GM18502 (cell line): ENCODE data around the gene GASK1B.

Source experiments
- ATAC-seq: cut with Tn5 transposase; IDR thresholded peaks from one replicate; pipeline ENCODE4 v1.9.1; 2021; ENCODE audit warnings: mild to moderate bottlenecking; ENCODE audit not compliant: unreplicated experiment, poor library complexity

GASK1B gene

DNA sequence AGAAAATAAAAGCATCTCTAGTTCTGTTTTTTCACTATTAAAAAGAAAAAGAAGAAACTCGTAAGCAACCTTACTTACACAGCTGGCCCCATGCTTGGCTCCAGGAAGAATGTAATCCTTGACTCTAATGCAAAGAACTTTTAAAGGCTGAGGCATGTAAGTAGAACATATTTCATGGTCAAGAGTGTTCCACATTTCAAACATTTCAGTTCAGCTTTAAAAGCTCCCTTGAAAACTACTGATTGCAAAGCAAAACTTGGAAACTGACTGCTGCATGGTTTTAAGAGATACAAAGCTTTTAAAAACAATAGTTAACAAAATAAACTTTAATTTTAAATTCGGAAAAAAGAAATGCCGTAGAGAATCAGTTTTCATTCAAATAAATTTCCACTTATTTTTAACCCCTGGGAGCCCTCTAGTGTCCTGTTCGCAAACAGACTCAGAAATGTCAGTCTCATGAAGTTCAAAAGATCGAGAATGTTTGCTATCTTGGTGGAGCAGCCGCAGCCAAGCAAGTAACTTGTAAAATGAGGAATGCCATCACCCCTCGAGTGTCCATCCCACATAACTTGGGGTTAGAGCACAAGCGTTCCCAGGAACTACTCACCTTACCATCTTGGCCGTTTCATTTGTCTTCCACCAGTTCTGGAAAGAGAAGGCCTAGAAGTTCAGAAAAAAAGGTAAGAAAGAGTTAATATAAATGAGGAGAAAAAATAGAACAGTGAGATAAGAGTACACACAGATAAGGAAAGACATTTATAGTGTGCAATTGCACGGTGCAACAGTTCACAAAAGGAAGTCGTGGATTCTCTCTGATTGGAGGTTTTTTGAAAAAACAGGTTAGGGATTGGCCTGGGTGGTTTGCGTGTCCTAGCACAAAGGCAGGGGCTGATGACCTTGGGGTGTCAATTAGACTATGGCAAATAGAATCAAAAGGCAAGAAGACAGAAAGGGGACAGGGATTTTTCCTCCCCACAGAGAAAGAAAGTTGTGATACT is at the start of gene GASK1B:
GASK1B (minus strand) TSS at position 765 of the 998 bp plus-strand sequence. CDS start 1,650 bp downstream, outside the sequence.
- peak; percentile 50 for ATAC-seq

DNA sequence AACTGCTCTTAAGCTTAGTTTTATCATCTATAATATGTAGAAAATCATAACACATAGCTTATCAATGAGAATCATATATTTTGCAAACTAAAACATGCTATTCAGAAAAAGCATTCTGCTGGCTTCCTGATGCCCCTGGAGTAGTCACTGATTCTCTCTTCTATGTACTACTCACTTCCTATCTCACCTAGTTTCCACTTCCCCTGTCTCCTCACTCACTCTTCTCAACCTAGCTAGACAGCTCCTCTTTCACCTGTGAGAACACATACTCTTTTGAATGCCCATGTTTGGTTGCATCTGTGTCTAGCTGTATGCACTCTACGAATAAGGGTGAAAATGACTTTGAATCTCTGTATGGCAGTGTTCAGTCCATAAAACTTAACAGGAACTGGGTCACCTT is 46.8 kb upstream of the GASK1B start:
- no peak for ATAC-seq

DNA sequence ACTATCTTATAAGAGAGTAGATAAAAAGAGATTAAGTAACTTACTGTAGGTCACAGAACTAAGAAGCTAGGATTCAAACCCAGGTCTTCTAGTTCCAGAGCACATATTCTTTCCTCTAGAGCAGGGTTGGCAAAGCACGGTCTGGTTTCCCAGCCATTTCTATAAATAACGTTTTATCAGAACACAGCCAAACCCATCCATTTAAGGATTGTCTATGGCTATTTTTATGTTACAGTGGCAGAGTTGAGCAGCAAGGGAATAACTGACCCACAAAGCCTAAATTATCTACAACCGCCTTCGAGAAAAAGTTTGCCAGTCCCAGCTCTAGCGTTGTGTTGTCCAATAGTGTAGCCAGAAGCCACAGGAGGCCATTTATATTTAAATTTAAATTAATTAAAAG is 44.9 kb upstream of the GASK1B start:
- ATAC-seq: no peak

DNA sequence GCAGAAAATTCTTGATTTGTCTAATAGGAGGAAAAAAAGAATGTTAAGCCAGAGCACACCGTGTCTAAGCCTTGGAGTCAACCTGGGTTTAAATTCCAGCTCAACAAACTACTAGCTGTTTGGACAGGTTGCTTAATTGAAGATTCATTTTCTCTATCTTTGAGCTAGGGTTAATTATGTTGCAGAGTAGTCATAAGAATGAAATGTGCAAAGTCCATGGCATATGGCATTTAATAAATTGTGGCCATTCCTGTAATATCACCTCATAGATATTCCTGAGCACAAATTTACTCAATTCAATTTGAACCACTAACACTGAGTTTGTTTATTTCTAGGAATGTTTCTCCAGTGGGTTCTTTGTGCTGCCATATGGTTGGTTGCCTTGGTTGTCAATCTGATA is 42.0 kb upstream of the GASK1B start:
- ATAC-seq: no peak

DNA sequence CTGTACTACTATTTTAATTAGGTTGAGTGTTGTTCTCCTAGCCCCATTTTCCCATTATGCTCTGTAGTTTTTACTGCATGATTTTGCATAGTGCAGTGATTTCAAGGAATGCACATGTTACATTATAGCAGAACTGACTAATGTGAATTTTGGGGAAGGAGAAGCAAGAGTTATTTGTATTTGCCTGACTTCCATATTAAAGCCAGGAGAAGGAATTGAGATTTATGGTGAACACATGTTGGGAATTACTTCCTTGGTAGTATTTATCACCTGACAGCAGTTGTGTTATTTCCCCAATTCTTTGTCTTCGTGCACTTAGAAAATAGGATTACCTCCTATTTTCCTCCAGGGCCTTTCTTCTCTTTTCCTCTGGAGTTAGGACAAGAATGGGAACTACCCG is 40.6 kb upstream of the GASK1B start:
- ATAC-seq: no peak

DNA sequence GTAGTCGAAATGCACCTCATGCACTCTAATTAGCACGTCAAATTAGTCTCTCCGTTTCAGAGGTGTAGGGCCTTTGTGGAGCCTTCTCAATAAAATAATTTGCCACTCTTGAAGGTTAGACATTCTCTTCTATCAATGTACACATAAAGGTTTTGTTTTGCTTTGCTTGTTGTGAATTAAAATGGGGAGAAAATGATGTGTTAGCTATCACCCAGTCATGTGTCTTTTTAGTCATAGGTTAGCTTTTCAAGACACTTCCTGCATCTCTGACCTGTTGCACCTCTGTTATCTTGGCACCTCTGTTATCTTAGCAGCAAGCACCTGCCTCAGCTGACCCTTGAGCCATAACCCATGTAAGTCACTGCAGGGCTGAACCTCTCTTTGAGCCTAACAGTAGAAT is 38.4 kb upstream of the GASK1B start:
- no peak for ATAC-seq

DNA sequence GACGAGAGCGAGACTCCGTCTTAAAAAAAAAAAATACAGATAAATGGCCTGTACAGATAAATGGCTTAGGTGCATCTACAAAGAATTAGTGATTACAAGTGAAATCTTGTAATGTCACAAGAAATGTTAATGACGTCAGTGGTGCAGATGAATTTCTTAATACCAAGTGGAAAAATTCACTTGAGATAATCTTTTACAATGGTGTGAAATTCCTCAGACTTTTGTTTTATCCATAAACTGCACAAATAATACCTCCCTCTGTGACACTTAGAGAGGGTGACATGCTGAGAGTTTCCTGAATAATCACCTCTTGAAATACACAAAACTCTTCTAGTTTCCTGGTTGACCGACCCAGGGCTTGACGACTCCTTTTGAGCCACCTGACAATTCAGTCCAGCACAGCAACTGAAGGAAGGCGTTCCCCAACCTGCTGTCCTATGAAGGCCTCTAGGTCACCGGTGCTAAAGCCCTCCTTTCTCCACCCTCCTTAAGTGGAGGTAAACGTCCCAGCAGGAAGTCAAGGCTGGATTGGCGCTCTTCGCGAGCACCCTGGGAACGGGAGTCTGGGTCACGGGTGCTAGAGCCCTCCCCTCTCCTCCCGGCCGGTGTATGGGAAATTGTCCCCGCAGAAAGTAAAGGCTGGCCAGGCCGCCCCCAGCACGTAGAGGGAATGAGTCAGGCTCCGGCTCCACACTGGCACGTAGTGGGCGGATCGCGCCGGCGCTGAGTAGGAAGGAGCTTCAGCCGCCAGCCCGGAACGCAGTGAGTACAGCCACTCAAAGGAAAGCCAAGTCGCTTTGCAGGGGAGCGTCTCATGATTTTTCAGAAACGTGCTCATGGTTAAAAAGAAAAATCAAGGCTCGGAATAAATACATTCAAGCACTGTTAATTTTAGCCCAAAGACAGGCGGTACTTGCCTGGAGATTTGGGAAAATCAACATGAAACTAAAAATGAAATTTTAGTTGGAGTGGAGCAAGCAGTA is 37.3 kb upstream of the GASK1B start, which contains the start of gene TMEM144:
TMEM144 (plus strand) TSS at position 662 of the 983 bp plus-strand sequence. CDS start 2,182 bp downstream, outside the sequence.
- ATAC-seq: peak; percentile 82

DNA sequence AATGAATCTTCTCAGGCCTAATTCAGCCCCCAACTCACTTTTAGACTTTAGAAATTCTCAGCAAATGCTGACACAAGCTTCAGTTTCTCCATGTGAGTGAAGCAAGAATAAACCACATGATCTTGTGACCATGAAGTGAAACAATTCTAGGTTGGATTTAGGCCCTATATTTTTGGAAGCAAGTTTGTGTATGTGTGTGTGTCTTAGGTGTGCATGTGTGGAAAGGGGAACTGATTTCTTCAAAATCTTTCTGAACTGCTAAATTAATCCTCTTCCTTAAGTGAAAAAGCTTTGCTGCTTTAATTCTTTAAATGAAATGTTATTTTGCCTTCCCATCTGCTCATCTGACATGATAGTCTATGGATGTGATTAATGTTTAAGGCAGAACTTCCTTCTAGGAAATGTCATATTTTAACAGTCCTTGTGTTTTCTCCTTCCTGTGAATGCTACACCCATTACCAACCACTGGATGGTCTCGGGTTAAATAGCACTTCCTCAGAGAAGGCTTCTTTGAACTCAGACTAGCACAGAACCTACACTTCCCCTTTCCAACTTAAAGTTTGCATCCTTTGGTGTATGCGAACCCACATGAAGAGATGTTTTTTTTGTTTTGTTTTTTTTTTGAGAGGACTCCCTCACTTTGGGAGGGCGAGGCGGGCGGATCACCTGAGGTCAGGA is 36.3 kb upstream of the GASK1B start:
- peak; percentile 67 for ATAC-seq

DNA sequence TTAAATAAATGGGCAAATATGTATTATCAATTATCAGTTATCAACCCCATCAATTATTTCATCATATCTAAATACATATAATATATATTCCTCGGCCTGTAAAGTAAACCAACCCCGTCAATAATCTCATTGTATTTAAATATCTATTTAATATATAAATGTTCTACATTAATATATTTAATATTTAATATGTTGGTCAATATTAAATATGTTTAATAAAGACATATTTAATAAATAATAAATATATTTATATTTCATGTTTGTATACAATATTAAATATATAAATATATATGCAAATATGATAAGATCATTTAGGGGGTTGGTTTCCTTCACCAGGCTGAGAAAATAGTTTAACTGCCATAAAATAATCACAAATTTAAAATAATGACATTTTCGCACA is 31.1 kb upstream of the GASK1B start:
- ATAC-seq: no peak

DNA sequence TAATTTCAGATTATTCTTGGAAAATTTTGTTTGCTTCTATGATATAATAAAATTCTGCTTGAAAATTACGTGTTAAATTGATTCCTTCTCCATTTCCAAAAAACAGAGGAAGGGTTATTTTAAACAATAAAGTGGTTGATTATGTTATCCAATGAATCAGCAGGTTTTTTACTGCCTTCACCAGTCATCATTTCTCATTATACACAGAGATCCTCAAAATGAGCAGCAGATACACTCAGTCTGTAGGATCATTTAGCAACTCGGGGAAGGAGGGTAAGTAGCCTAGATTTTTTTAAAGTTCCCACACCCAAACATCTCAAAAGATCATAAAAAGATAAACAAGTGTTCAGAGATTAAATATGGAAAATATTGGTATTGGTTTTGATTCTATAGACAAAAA is 30.6 kb upstream of the GASK1B start:
- ATAC-seq: no peak

DNA sequence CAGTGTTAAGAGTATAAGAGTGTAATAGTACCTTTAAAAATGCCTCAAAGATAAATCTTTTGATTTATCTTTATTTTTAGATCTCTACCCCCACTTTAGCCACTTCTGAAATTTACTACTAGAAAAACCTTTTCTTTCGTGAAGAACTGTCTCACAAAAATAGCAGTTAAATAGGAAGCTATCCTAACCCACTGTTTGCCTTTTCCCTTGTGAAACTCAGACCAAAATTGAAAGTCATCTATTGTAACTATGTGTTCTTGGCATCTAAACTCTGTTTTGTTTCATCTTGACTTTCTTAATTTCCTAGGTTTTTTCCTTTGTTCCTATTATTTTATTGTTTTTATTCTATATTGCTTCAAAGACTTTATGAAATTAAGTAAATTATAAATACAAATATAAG is 29.7 kb upstream of the GASK1B start:
- no peak for ATAC-seq

DNA sequence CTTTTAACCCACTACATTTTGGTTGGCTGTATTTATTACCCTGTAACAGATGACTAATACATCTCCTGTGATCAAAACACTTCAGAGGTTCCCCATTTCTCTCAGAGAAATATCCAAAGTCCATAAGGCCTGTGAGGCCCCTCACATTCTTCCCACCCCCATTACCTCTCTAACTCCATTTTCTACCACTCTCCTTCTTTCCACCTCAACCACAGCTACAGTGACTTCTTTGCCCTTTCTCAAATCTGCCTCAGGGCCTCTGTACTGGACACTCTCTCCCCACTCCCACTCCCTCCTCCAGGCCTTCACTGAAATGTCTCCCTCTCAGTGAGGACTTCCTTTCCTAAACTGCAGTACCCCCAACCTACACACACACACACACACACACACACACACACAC is 29.1 kb upstream of the GASK1B start:
- no peak for ATAC-seq

DNA sequence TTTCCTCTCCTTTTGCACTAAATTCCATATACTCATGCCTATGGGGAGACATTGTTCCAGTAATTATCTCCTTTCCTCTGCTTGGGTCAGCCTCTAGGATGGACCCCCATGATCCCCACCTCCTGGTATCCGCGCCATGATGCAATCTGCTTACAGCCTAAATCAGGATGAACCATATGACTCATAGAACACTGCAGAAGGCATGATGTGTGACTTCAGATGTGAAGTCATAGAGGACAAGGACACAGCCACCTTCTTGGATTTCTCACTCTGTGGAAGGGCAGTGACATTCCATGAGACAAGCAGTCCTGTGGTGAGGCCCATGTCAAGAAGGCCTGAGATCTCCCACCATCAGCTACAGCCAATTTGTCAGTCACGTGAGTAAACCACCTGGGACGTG is 28.5 kb upstream of the GASK1B start:
- ATAC-seq: no peak

DNA sequence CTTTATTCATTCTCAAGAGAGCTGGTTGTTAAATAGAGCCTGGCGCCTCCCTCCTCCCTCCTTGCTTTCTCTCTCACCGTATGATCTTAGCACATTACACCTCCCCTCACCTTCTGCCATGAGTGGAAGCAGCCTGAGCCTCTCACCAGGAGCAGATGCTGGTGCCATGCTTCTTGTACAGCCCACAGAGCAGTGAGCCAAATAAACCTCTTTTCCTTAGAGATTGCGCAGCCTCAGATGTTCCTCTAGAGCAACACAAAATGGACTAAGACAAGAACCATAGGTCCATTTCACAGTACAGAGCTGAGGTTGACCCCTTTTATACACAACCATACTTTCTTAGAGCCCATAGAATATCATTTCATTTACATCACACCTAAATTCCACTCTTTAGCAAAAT is 27.4 kb upstream of the GASK1B start:
- no peak for ATAC-seq

DNA sequence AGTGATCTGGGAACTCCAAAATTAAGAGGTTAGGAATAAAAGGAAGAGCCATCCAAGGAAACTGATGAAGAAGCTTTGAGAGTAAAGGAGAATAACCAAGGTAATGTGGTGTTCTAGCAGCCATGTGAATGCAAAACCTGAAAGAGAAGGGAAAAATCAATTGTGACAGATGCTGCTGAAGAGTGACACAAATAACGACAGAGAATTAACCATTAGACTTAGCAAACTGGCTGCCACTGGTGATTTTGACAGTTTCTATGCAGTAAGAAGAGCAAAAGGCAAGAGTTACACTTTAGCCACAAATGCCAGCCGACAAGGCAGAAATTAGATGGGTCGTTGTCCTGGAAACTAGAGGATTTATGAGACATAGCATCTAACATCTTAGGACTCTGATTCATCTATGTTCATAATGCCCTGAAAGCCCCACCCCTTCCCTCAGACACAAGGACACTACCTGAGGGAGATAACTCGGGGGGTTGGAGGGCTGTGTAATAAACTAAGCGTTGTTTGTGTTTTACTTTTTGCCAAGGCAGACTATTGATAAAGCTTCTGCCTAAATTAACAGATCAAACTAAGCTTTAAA is 24.5 kb upstream of the GASK1B start:
- ATAC-seq: no peak

DNA sequence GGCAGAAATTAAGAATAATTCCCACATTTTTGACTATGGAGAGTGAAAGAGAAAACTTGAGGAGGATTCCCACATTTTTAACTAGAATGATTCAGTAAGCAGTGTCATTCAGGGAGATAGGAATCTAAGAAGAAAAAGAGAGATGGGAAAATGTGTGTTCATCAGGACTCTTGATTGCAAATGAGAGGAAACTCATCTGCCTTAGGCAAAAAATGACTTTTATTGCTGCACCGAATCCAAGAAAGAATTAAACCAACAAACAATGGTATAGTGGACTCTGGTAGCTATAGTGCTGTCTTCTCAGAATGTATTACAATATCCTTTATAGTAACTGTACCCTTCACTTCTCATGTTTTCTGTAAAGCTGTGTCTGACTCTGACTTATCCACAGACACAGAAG is 22.5 kb upstream of the GASK1B start:
- no peak for ATAC-seq

DNA sequence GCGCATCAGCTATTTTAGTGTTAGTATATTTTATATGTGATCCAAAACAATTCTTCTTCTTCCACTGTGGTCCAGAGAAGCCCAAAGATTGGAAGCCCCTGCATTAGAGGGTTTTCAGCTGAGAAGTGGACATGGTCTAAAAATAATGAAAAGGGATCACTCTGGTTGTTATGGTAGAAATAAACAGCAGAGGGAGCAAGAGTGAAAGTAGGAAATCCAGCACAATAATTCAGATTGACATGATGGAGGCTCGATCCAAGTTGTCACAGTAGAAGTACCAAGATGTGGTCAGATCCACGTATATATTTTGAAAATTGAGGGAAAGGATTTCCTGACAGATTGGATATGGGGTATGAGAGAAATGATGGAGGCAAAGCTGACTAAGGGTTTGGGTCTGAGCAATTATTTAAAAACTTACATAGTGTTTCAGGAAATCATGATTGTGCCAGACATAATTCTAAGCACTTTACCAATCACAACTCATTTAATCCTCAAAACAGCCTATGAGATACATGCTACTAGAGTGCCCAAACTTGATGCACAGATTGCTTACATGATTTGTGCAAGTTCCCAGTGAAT is 20.4 kb upstream of the GASK1B start:
- ATAC-seq: peak; percentile 72

DNA sequence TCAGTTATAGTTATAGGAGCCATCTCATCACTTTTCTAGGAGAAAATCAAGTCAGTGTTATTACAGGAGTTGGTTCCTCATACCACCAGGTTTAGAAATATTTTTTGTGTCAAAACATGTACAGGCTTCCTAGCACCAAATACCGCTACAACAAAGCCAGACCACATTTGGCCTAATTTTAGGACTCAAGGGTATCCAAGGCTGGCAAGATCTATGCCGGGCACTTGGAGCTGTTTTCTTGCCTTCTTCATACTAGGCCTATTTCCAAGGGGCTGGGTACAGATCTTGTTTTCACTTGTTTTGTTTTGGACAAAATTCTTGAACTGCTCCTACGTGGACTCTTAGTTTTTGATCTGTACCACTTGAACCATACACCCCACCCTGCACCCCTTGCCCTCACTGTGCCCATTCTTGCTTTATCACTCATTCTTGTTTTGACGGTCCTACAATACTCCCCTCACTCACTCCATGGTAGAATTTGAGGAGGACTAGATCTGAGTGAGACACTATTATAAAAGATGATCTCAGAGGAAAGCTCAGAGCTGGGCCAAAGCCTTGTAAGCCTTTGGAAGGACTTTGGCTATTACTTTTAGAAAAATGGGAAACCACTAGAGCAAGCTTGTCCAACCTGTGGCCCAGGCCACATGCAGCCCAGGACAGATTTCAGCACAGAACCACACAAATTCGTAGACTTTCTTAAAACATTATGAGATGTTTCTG is 19.8 kb upstream of the GASK1B start:
- ATAC-seq: no peak

DNA sequence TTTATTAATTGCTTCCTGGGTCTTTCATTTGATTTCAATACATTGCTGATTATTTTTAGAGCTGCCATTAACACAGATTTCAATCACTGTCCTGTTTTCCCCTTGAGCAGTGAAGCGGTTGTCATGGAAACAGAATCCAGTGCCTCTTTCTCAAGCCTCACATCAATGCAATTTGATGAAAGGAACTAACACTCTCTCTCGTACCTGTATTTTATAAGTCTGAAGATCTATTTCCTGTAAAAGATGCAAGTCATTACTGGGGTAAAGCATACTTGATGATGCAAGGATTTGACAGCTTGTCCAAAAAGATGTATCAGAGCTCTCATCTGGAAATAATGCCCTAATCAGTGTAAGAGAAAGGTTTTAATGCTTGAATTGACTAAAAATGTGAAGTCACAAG is 17.9 kb upstream of the GASK1B start:
- ATAC-seq: no peak
